Right atrium auricular region (tissue), 2 donors: ENCODE measurements around the gene ENG. TPM values are rescaled to one million over a fixed set of nuclear protein-coding genes. Genes with fewer than 3 reads are reported as not detected.
A peak's percentile ranks its signal among the peaks of the same experiment; 100 is the strongest.

Source experiments
- DNase-seq: peaks from one replicate; pipeline ENCODE4 v3.0.0-alpha.2; 2019; ENCODE audit warnings: low spot score
- H3K27ac ChIP-seq, 2 donors: fragments of 200-600 bp; sonication (generic); 1 replicate in 1 of 2; 2 replicates in 1 of 2; pipeline ENCODE4 v1.5.1; 2016 to 2019
- H3K27me3 ChIP-seq, 2 donors: fragments of 200-600 bp; sonication (generic); one replicate each; pipeline versions ENCODE4 v1.5.1 to v1.6.0; 2017 to 2019
- H3K36me3 ChIP-seq: fragments of 200-600 bp; sonication (generic); one replicate; pipeline ENCODE4 v1.5.1; 2016
- H3K4me1 ChIP-seq, 2 donors: fragments of 200-600 bp; sonication (generic); one replicate each; pipeline versions ENCODE4 v1.5.1 to v1.6.0; 2017 to 2019
- H3K4me3 ChIP-seq, 2 donors: fragments of 200-600 bp; sonication (generic); 1 replicate in 1 of 2; 2 replicates in 1 of 2; pipeline ENCODE4 v1.5.1; 2017 to 2019; ENCODE audit warnings: mild to moderate bottlenecking in 1 of 2, moderate library complexity in 1 of 2
- H3K9me3 ChIP-seq, 2 donors: fragments of 200-600 bp; sonication (generic); one replicate each; pipeline ENCODE4 v1.5.1; 2019
- CTCF ChIP-seq, 2 donors: fragments of 200-600 bp; sonication (generic); IDR thresholded peaks; one replicate each; pipeline ENCODE4 v1.5.1; 2019; ENCODE audit warnings: antibody characterized with exemption in 2 of 2
- total RNA-seq, 2 donors: library from RNA; depleted of rRNA; stranded (reverse); fragments of >200 nt; gene quantifications; one replicate each; pipeline ENCODE4 v1.1.0, GENCODE V29; 2016

Gene ENG
- total RNA-seq, 2 donors from 2014 or later = 142 to 511 TPM

- no peaks in the 10 kb centered on the region for H3K27me3 ChIP-seq
- no peaks in the 10 kb centered on the region for H3K9me3 ChIP-seq
- H3K36me3 ChIP-seq = peaks cover 55% of the 10 kb centered on the region
- peaks cover 0 to 18% of the 10 kb centered on the region in 2 donors for H3K4me1 ChIP-seq
- DNase-seq = no peak
- H3K27ac ChIP-seq = peak overlapping the region in 1 of 2 donors; percentile 77
- no peak for TF ChIP-seq CTCF (IDR thresholded peaks at IDR 0.05)
- H3K4me3 ChIP-seq = no peak overlapping the region
Measured at GRCh38 chr9:127810378-127811187, 43.9 kb downstream of the ENG start.

DNA sequence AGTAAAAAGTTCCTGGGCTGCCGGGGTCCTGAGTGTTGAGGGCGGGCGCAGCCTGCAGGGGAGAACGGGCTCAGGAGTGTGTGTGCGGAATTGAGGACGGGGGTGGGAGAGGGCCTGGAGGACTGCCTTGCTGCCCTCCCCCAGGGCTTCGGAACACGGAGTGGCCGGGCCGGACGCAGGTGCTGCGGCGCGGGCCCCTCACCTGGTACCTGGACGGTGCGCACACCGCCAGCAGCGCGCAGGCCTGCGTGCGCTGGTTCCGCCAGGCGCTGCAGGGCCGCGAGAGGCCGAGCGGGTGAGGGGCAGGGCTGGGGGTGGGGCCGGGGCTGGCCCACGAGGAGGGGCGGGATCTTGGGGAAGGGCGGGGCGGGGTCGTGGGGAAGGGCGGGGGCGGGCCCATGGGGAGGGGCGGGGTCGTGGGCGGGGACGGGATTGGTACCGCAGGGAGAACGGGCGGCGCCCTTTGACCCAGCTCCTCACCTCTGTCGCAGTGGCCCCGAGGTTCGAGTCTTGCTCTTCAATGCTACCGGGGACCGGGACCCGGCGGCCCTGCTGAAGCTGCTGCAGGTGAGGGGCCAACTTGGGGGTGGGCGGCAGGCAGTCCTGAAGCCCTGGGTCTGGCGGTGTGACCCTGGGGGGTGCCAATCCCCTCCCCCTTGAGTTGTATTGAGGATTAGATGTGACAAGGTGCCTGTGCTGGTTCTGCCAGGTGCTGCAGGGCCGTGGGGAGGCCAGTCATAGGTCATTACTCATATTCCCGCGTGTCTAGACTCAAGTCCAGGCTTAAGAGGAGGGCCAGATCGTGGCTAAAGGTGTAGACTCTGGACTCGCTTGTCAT, 44.7 kb downstream of the ENG start:
- Histone ChIP-seq H3K27ac (peak overlapping the region; percentile 77 to 79), H3K27me3 (no peaks in the 10 kb centered on the region), H3K9me3 (no peaks in the 10 kb centered on the region), H3K36me3 (peaks cover 47% of the 10 kb centered on the region), H3K4me1 (peaks cover 0 to 20% of the 10 kb centered on the region in 2 donors), H3K4me3 (peak overlapping the region in 1 of 2 donors; percentile 9)
- no peak for TF ChIP-seq CTCF (IDR thresholded peaks at IDR 0.05)
- DNase-seq = no peak

- no peak for DNase-seq
- Histone ChIP-seq H3K27ac (peak overlapping the region; percentile 77 to 79), H3K36me3 (peaks cover 40% of the 10 kb centered on the region), H3K4me1 (peaks cover 0 to 27% of the 10 kb centered on the region in 2 donors), H3K9me3 (no peaks in the 10 kb centered on the region), H3K27me3 (no peaks in the 10 kb centered on the region), H3K4me3 (peak overlapping the region in 1 of 2 donors; percentile 9)
- no peak for TF ChIP-seq CTCF (IDR thresholded peaks at IDR 0.05)
Measured at GRCh38 chr9:127809002-127809539, 45.4 kb downstream of the ENG start.

DNA sequence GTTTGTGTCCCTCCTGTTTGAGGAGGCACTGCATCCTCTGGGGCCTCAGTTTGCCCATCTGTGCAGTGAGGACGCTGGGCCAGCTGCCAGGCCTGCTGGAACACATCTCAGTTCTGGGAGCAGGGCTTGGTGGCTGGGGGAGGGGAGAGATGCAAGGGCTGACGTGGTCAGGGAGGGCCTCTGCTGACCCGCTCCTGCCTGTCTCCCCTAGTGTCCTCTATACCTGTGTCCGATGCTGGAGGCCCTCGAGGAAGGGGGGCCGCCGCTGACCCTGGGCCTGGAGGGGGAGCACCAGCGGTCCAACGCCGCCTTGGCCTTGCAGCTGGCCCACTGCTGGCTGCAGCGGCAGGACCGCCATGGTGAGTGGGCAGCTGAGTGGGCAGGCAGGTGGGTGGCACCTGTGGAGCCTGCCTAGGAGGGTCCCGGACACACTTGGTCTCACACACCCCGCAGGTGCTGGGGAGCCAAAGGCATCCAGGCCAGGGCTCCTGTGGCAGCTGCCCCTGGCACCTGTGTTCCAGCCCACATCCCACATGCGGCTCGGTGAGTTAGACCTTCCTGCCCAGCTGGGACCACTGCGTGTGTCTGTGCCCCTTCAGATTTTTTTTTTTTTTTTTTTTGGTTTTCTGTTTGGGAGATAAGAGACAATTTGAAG, 46.0 kb downstream of the ENG start:
- DNase-seq = no peak
- H3K4me1 ChIP-seq = peaks cover 0 to 33% of the 10 kb centered on the region in 2 donors
- TF ChIP-seq CTCF (IDR thresholded peaks at IDR 0.05) = no peak
- H3K27me3 ChIP-seq = no peaks in the 10 kb centered on the region
- H3K36me3 ChIP-seq = peaks cover 34% of the 10 kb centered on the region
- no peaks in the 10 kb centered on the region for H3K9me3 ChIP-seq
- H3K4me3 ChIP-seq = no peak overlapping the region
- peak overlapping the region; percentile 77 to 79 for H3K27ac ChIP-seq

DNA sequence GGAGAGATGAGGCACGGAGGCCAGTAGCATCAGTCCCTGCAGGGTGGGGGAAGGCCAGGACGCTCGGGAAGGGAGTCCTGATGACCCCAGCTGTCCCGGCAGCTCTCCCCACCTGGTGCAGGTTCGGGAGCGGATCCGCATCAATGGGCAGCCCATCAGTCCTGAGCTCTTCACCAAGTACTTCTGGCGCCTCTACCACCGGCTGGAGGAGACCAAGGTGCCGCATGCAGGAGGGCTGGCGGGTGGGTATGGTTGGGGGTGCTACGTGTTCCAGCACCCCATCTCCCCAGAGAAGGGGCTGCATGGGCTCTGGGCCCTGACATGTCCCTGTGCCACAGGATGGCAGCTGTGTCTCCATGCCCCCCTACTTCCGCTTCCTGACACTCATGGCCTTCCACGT, 47.6 kb downstream of the ENG start:
- H3K27ac ChIP-seq = no peak overlapping the region
- no peak for DNase-seq
- TF ChIP-seq CTCF (IDR thresholded peaks at IDR 0.05) = no peak
- peaks cover 20% of the 10 kb centered on the region for H3K36me3 ChIP-seq
- H3K9me3 ChIP-seq = no peaks in the 10 kb centered on the region
- no peaks in the 10 kb centered on the region for H3K27me3 ChIP-seq
- H3K4me1 ChIP-seq = peaks cover 0 to 41% of the 10 kb centered on the region in 2 donors
- no peak overlapping the region for H3K4me3 ChIP-seq
